H4 (cell line): ENCODE data around the gene CARD10. TPM values are rescaled to one million over a fixed set of nuclear protein-coding genes. Genes with fewer than 3 reads are reported as not detected.
"Not testable (repeated sequence)": the region's sequence is repeated elsewhere in the genome, so short reads cannot be mapped to it uniquely, and the experiment has no call there.

ENCODE experiments used
- DNase-seq: peaks from one replicate; pipeline ENCODE4 v3.0.0-alpha.2; 2015; ENCODE audit warnings: low spot score
- total RNA-seq: library from RNA; depleted of rRNA; stranded (reverse); fragments of >200 nt; shearing (Covaris generic); gene quantifications from 2 replicates; pipeline ENCODE4 v1.2.3, GENCODE V29; 2014

Gene CARD10
- total RNA-seq, 1 experiment from 2014 or later = 2.8 TPM

- not testable (repeated sequence) for DNase-seq
These were observed 8.7 kb upstream of the CARD10 start for GRCh38 chr22:37527952-37528351.

DNA sequence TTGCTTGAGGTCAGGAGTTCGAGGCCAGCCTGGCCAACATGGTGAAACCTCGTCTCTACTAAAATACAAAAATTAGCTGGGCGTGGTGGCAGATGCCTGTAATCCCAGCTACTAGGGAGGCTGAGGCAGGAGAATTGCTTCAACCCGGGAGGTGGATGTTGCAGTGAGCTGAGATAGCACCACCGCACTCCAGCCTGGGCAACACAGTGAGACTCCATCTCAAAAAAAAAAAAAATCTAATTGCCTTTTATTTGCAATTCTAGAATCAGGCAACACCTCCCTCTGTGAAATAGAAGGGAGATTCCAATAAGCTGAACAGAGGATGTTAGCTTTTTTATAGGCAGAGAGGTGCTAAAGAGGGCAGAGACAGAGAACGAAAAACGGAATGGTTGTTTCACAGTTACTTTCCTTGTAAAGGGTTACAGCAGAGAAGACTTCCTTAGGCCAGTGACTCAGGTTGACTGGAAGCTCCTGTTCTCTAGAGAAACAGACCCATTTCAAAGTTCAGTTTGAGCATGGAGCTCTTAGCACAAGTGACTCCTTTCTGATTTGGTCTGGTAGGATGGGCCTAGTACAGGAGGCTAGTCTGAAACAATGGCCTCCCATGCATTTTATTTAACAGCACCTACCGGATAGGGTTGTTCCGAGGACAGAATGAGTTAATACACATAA, 8.0 kb upstream of the CARD10 start:
- not testable (repeated sequence) for DNase-seq

DNA sequence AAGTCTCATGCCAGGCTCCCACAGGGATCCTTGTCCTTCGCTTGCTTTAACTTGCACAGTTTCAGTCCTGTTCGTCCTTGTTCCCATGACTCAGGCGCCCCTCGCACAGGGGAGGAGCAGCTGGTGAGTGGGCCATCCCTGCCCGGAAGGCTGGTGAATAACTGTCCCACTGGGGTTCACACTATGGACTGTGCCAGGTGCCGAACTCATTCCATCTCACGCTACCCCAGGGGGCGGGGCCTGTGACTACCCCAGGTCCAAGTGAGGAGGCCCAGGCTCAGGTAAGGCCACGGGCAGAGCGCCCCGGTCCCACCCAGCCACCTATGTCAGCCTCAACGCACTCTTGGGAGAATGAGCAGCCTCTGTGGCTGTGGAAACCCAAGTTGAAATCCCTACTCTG, 7.2 kb upstream of the CARD10 start:
- no peak for DNase-seq

DNA sequence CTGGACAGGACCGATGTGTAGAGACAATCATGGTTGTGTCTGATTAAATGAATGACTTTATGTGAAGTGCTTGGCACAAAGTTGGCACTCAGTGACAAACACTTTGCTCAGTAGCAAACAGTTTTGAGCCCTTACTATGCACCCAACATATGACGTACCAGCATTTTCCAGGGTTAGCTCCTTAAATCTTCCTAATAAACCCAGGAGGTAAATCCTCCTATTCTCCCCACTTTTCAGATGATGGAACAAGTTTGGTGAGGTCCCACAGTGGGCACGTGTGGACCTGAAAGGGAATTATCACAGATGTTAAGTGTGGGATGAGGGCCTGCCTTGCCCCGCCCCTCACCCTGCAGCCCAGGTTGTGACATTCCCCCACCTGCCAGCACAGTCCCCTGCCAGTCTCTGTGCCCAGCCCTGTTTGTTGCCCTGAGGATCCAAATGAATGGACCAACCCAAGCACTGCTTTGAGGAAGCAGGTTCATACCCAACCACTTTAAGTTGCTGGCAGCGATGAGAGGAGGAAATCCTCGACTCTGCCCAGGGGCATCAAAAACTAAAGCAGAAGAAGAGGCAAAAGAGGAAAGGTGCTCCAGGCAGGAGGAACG, 6.6 kb upstream of the CARD10 start:
- no peak for DNase-seq

DNA sequence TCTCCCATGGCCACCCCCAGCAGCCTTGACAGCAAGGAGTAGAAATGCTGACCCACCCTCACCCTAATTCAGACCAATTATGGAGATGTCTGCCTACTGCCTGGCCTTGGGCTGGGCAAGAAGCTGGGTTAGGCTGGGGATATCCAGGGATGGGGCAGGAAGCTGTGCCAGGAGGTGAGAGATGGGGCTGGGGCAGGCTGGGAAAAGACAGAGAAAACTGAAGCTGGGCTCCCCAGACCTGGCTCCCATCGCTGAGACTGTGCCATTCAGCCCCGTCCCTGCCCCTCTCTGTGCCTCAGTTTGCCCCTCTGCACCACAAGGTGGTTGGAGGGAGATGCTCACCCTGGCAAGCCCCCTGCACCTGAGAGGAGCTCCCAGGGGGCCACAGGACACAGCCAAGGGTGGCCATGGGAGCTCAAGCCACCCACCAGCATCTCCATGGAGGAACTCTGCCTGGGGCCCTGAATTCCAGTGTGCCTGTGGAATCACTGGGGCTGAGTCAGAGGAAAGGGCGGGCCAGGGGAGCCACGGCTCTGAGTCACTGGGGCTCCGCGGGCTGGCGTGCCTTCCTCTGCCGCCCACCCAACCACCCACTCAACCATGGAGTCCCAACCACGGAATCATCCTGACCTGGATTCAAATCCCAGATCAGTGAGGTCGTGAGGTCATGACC, 6.0 kb upstream of the CARD10 start:
- peak; percentile 43 for DNase-seq

DNA sequence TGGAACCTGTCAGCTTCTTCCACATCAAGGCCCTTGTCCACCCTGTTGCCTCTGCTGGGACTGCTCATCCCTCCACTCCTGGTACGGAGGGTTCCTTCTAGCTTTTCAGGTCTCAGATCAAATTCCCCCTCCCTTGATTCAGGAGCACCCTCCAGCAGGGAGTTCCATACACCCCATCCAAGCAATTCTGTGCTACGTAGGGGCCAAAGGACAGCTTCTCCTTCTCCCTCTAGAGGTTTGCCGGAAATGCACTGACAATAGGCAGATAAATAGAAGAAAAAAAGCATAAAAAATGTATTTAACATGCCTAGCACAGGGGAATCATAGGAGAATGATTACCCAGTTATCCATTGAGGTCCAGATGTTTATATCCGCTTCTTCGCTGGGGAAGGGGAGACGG, 3.3 kb upstream of the CARD10 start:
- no peak for DNase-seq

DNA sequence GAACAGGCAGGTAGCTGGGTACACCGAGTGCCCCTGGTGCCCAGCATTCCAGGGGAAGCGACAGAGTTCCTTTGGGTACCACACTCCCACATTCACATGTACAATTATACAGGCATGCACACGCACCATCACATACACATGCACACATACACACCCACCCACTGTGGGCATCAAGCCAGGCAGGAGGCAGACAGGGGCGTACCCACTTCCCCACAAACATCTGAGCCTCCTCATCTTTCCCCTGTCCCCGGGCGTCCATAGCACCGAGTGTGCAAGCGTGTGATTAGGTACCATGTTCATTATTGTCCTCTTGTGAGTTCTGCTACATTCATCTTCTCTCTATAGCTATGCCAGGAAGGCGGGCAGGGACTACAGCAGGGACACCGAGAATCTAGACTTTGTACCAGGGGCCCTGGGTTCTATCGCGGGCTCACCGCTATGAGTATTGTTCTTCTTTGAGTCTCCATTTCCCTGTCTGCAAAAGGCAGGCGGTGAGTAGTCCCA, 2.1 kb upstream of the CARD10 start:
- DNase-seq = no peak

- DNase-seq = no peak
These were observed 1.6 kb upstream of the CARD10 start for GRCh38 chr22:37520776-37521191.

GRCh38 chr22:37518509-37519267, 527 bp downstream of the CARD10 start:
- no peak for DNase-seq

- no peak for DNase-seq
These were observed 1.3 kb downstream of the CARD10 start for GRCh38 chr22:37517826-37518450.

DNA sequence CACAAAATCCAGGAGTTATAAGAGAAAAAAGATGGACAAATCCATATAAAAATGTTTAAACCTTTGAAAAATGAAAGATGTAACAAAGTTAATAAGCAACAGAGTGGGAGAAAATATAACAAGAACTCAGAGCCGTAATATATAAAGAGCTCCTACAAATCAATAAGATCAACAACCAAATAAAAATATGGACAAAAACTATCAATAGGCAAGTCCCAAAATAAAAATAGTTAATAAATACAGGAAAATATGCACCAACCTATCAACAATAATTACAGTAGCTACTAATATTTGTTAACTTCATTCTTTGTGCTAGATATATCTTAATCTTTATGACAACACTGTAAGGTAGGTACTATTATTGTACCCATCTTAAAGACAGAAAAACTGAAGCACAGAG, 2.8 kb downstream of the CARD10 start:
- no peak for DNase-seq

DNA sequence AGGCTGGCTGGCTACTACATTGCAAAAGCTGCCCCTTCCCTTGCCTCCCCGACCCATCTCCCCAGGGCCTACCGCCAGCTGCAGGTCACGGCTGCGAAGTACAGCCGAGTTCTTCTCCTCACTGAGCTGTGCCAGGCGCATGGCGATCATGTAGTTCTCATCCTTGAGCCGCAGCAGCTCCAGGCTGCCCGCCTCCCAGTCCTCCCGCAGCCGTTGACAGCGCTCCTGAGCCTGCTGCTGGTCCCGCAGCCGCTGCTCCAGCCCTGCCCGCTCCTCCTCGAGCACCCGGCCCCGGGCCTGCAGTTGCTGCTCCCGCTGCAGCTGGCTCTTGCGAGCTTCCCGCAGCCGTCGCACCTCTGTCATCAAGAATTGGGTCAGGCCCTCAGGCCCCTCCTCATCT, 3.3 kb downstream of the CARD10 start:
- no peak for DNase-seq

DNA sequence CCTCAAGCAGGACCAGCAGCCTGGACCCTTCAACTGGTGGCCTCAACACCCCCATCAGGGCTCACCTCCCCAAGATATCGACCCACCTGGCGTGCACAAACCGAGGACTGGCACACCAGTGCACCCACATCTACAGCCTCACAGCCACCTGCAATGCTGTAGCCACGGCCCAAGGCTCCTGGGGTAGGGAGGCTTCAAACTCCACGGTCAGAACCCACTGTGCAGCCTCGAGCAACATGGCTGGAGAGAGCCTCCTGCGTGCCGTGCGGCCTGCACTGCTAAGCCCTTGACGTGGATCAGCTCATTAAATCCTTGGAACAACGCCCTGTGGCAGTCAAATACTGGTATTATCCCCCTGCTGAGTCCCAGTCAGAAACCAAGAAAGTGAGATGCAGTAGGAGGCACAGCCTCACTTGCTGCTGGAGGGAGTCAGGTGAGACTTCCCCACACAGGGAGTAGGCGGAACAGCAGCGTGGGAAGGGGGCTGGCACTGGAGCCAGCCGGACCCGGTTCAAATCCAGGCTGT, 4.6 kb downstream of the CARD10 start:
- no peak for DNase-seq

GRCh38 chr22:37511395-37512104, 7.7 kb downstream of the CARD10 start:
- DNase-seq = no peak

GRCh38 chr22:37510091-37510490, 9.1 kb downstream of the CARD10 start:
- no peak for DNase-seq

GRCh38 chr22:37509059-37509860, 10.0 kb downstream of the CARD10 start:
- DNase-seq = no peak

GRCh38 chr22:37508431-37508992, 10.7 kb downstream of the CARD10 start:
- no peak for DNase-seq

DNA sequence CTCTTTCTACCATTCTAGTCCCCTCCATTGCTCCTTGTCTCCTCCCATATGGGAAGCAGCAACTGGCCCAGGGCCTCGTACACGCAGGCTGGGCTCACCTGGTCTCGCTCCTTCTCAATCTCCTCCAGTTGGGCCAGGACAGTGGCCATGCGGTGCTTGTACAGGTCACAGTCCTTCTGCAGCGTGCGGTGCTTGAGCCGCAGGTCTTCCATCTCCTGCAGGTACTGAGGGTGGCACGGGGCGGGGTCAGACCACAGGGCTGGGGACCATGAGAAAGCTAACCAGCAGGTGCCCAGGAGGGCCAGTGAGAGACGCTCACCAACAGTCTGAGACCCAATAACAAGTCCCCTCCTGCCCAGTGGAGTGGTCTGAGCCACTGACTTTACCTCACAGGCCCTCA, 11.5 kb downstream of the CARD10 start:
- DNase-seq = no peak

- no peak for DNase-seq
These were observed 13.2 kb downstream of the CARD10 start for GRCh38 chr22:37505989-37506388.

DNA sequence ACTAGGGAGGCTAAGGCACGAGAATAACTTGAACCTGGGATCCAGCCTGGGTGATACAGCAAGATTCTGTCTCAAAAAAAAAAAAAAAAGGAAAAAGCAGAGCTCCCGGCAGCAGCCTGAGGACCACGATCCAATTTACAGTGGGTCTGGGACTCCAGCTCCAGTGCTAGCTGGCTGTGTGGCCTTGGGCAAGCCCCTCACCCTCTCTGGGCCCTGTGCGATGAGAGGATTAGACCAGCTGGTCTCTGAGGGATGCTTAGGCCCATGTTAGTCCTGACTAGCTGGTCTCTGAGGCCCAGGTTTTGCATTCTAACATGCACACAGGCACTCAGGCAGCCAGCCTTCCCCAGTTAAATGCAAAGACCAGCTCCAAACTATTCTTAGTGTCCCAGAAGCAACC, 13.7 kb downstream of the CARD10 start:
- no peak for DNase-seq
